HepG2 (cell line): Measurements from ENCODE around the gene NBEA. TPM values are rescaled to one million over a fixed set of nuclear protein-coding genes. Genes with fewer than 3 reads are reported as not detected.

Source experiments
- ATAC-seq: fragments of 200-7000 bp; cut with Tn5 transposase; 3 replicates; pipeline ENCODE4 v1.9.1; 2020; ENCODE audit warnings: mild to moderate bottlenecking, moderate library complexity
- BruUV-seq: library from RNA; stranded (reverse); fragments of 400-500 nt; replicated peaks from 2 replicates; lab custom pipeline; 2021; lab: Mats Ljungman, UMichigan
- CTCF ChIA-PET: fragments of 300-600 bp; formaldehyde crosslinking; extraction: SDS; loops from one replicate; lab custom pipeline; 2021; ENCODE audit warnings: low total read pairs, inconsistent platforms, low intra/inter-chr PET ratio; lab: Yijun Ruan, JAX
- POLR2A ChIA-PET: fragments of 350-600 bp; sonication (Branson Sonifier 250); formaldehyde crosslinking; loops from one replicate; lab custom pipeline; 2020; ENCODE audit warnings: antibody characterized with exemption, inconsistent platforms; lab: Yijun Ruan, JAX
- DNase-seq: peaks from one replicate; pipeline ENCODE4 v3.0.0-alpha.2; 2015; ENCODE audit warnings: low spot score
- FAIRE-seq: peaks from 3 replicates; lab custom pipeline; 2011; peaks lifted over from hg19 to GRCh38; lab: Jason Lieb, UNC
- H2AFZ ChIP-seq: one replicate; pipeline ENCODE4 v1.6.1; 2011; ENCODE audit warnings: low read length, inconsistent platforms
- H3K27ac ChIP-seq: fragments of 300-600 bp; 3 replicates; pipeline ENCODE4 v1.8.0; 2011; ENCODE audit warnings: mixed run types, mild to moderate bottlenecking, mixed read lengths, low read length, inconsistent platforms; ENCODE audit not compliant: insufficient read depth; ENCODE audit errors: extremely low read length
- H3K27me3 ChIP-seq, 2 experiments: fragments of 200-600 bp in 1 of 2; 2 replicates in 1 of 2; 3 replicates in 1 of 2; pipeline versions ENCODE4 v1.6.0 to v1.8.0; 2011; ENCODE audit warnings: low read length in 2 of 2, mild to moderate bottlenecking in 2 of 2, moderate library complexity in 2 of 2, inconsistent platforms in 1 of 2; ENCODE audit not compliant: insufficient read depth in 2 of 2, control insufficient read depth in 1 of 2
- H3K36me3 ChIP-seq, 2 experiments: fragments of 200-600 bp in 1 of 2; replicated peaks in 1 of 2; 2 replicates in 1 of 2; 3 replicates in 1 of 2; pipeline versions ENCODE4 v1.5.1 to v1.8.0; 2011; ENCODE audit warnings: low read length in 2 of 2, inconsistent platforms in 1 of 2; ENCODE audit not compliant: insufficient read depth in 2 of 2, control insufficient read depth in 1 of 2
- H3K4me1 ChIP-seq: 2 replicates; pipeline ENCODE4 v1.5.1; 2012; ENCODE audit warnings: low read length, inconsistent platforms; ENCODE audit not compliant: insufficient read depth
- H3K4me2 ChIP-seq: 2 replicates; pipeline ENCODE4 v1.6.0; 2011; ENCODE audit warnings: low read depth, low read length, inconsistent platforms
- H3K4me3 ChIP-seq, 3 experiments: fragments of 200-600 bp in 1 of 3; sonication (generic), shearing (Covaris generic) in 1 of 3; replicated peaks in 1 of 3; 2 replicates each; pipeline ENCODE4 v1.5.1; 2011 to 2016; ENCODE audit warnings: low read length in 3 of 3, inconsistent platforms in 2 of 3, low read depth in 2 of 3, mild to moderate bottlenecking in 2 of 3, control low read depth in 1 of 3, mixed read lengths in 1 of 3; ENCODE audit not compliant: insufficient read depth in 1 of 3
- H3K79me2 ChIP-seq: one replicate; pipeline ENCODE4 v1.6.1; 2011; ENCODE audit warnings: low read length, inconsistent platforms; ENCODE audit not compliant: insufficient read depth
- H3K9ac ChIP-seq: 2 replicates; pipeline ENCODE4 v1.6.0; 2011; ENCODE audit warnings: mild to moderate bottlenecking, low read depth, low read length, inconsistent platforms; ENCODE audit not compliant: insufficient read depth
- H3K9me3 ChIP-seq: 2 replicates; pipeline ENCODE4 v1.5.1; 2012; ENCODE audit warnings: mild to moderate bottlenecking, low read length
- H4K20me1 ChIP-seq: 2 replicates; pipeline ENCODE4 v1.6.0; 2011; ENCODE audit warnings: inconsistent platforms, mild to moderate bottlenecking, low read length, moderate library complexity; ENCODE audit not compliant: insufficient read depth
- HDAC6 ChIP-seq: fragments of 200-600 bp; sonication (generic); IDR thresholded peaks from 2 replicates; pipeline ENCODE4 v1.7.0; 2017; ENCODE audit warnings: mild to moderate bottlenecking, antibody characterized with exemption, low read length, low read depth
- IRX3 ChIP-seq: sonication (generic); formaldehyde crosslinking; IDR thresholded peaks from 2 replicates; pipeline ENCODE4 v1.8.1; 2023; ENCODE audit warnings: mild to moderate bottlenecking, low read depth, missing genetic modification reagents, borderline replicate concordance
- NFIC ChIP-seq: IDR thresholded peaks from 2 replicates; pipeline ENCODE4 v1.6.1; 2012; ENCODE audit warnings: mild to moderate bottlenecking, low read length, inconsistent platforms
- RBAK ChIP-seq: sonication (generic); formaldehyde crosslinking; IDR thresholded peaks from 2 replicates; pipeline ENCODE4 v1.5.1; 2020; ENCODE audit warnings: mild to moderate bottlenecking, missing genetic modification reagents
- TBP ChIP-seq: sonication (generic); formaldehyde crosslinking; IDR thresholded peaks from 2 replicates; pipeline ENCODE4 v1.5.0; 2020; ENCODE audit warnings: missing genetic modification reagents
- ZNF264 ChIP-seq: sonication (generic); formaldehyde crosslinking; IDR thresholded peaks from 2 replicates; pipeline ENCODE4 v1.4.0; 2020; ENCODE audit warnings: missing genetic modification reagents
- ZNF530 ChIP-seq: sonication (generic); formaldehyde crosslinking; IDR thresholded peaks from 2 replicates; pipeline ENCODE4 v1.5.0; 2020; ENCODE audit warnings: low read depth, mild to moderate bottlenecking, missing genetic modification reagents
- ZNF674 ChIP-seq: sonication (generic); formaldehyde crosslinking; IDR thresholded peaks from 2 replicates; pipeline ENCODE4 v1.5.0; 2020; ENCODE audit warnings: low read depth, mild to moderate bottlenecking, missing genetic modification reagents
- WGBS: methylation state at CpG from one replicate; pipeline ENCODE4 v1.1.6; 2017; ENCODE audit warnings: low lambda C conversion rate; 5-methylcytosine and 5-hydroxymethylcytosine counted together
- in situ Hi-C: cut with HindIII; loops from 2 replicates; pipeline ENCODE4 v1.10.0; 2017; ENCODE audit warnings: low pct_unique_long_range_greater_than_20kb; ENCODE audit not compliant: extremely low pct_ligation_motif_present
- intact Hi-C: fragments of 100-400 bp; cut with micrococcal nuclease; formaldehyde crosslinking; loops from one replicate; pipeline ENCODE4 v1.10.0; 2022; ENCODE audit not compliant: unreplicated experiment
- polyA plus RNA-seq, 8 experiments: library from polyadenylated mRNA; depleted of rRNA in 3 of 8; stranded (reverse) in 7 of 8; unstranded in 1 of 8; fragments of >200 nt; fragmentation: Illumina TruSeq in 4 of 8; extraction: Trizol in 4 of 8; gene quantifications; 2 replicates each; pipeline versions ENCODE4 v1.2.1 to v1.2.3, GENCODE V29; 2011 to 2016; ENCODE audit warnings: low read depth in 4 of 8, missing spikeins in 1 of 8, mixed read lengths in 1 of 8; ENCODE audit not compliant: insufficient read depth in 1 of 8
- total RNA-seq, 5 experiments: library from RNA; depleted of rRNA; stranded (reverse); fragments of >200 nt; fragmentation: Illumina TruSeq; extraction: Trizol; gene quantifications; 2 replicates each; pipeline ENCODE4 v1.2.3, GENCODE V29; 2016; ENCODE audit warnings: low read depth in 1 of 5
- TF ChIP-seq, protein P1 (sequence below): IDR thresholded peaks from 2 replicates; pipeline ENCODE4 v1.6.1; 2016; ENCODE audit warnings: mild to moderate bottlenecking
- TF ChIP-seq, protein P2 (sequence below): IDR thresholded peaks from 2 replicates; pipeline ENCODE4 v1.6.1; 2016; ENCODE audit warnings: low read depth, borderline replicate concordance
- TF ChIP-seq, protein P3 (sequence below): sonication (generic); formaldehyde crosslinking; IDR thresholded peaks from 2 replicates; pipeline ENCODE4 v1.8.0; 2022; ENCODE audit warnings: missing genetic modification reagents, low read depth, mild to moderate bottlenecking, borderline replicate concordance

NBEA gene
- total and polyA plus RNA-seq, 2 of the 13 experiments (the other 11 are each of a cell fraction or from before 2014, with no cell fraction given): 2.7 to 2.8 TPM

DNA sequence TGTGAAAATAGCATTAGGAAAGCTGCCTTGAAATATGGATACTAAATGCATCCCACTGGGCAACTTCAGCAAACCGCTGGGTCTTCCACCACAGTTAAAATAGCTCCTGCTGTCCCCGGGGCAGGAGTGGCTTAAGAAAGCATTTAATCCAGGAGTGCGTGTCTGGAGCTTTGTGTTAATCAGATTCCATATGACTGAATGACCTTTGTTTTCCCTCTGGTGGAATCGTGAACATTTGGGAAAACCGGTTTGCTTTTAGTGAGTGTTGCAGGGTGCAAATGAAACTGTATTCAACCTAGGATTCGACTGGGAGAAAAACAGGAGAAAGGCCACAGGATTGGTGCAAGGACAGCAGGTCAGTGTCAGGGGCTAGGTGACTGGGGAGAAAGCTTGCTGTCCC, 772.1 kb downstream of the NBEA start:
- ChIA-PET CTCF (no interaction called here), POLR2A (no interaction called here)
- Histone ChIP-seq H3K27me3 (peaks cover 0 to 11% of the 10 kb centered on the region in 2 experiments; a peak in 1 of 5 replicates), H3K9ac (no peak overlapping the region), H4K20me1 (0 out of 2 replicates have a peak, but pooled peaks cover 2% of the 10 kb centered on the region), H3K9me3 (no peaks in the 10 kb centered on the region), H3K4me3 (no peak overlapping the region), H3K27ac (no peak overlapping the region), H2AFZ (no peak overlapping the region), H3K36me3 (no peaks in the 10 kb centered on the region), H3K4me1 (0 out of 2 replicates have a peak, but pooled peaks cover 10% of the 10 kb centered on the region), H3K79me2 (no peaks in the 10 kb centered on the region), H3K4me2 (no peak overlapping the region)
- ATAC-seq: no peak
- WGBS: 51% methylated on average over 6 of the region's 6 CpGs
- no peak for FAIRE-seq
- no peak for DNase-seq
- BruUV-seq: no TSS peak
- TF ChIP-seq ZNF530 (CRISPR knock-in tag) (no peak), NFIC (no peak), HDAC6 (no peak), RBAK (CRISPR knock-in tag) (no peak), IRX3 (CRISPR knock-in tag) (no peak), ZNF674 (CRISPR knock-in tag) (no peak), TBP (CRISPR knock-in tag) (no peak), ZNF264 (no peak)
- TF ChIP-seq, protein P1, sequence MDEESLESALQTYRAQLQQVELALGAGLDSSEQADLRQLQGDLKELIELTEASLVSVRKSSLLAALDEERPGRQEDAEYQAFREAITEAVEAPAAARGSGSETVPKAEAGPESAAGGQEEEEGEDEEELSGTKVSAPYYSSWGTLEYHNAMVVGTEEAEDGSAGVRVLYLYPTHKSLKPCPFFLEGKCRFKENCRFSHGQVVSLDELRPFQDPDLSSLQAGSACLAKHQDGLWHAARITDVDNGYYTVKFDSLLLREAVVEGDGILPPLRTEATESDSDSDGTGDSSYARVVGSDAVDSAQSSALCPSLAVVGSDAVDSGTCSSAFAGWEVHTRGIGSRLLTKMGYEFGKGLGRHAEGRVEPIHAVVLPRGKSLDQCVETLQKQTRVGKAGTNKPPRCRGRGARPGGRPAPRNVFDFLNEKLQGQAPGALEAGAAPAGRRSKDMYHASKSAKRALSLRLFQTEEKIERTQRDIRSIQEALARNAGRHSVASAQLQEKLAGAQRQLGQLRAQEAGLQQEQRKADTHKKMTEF (CRISPR knock-in tag): no peak
- TF ChIP-seq, protein P2, sequence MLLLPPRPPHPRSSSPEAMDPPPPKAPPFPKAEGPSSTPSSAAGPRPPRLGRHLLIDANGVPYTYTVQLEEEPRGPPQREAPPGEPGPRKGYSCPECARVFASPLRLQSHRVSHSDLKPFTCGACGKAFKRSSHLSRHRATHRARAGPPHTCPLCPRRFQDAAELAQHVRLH: no peak
- TF ChIP-seq, protein P3, sequence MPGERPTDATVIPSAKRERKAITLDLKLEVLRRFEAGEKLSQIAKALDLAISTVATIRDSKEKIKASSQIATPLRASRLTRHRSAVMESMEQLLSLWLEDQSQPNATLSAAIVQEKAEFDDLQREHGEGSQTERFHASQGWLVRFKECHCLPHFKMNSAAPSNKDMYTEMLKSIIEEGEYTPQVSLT (CRISPR knock-in tag): no peak
- intact Hi-C loops (no loop called here), in situ Hi-C loops (loop anchor here (25.0 kb wide), 1 partner anchor 502 kb away; no protein-coding TSS in a partner anchor)
